ENCODE data around the gene PIPOX.

PIPOX gene

GRCh38 chr17:29074488-29074887, 31.5 kb downstream of the PIPOX start:
- Histone ChIP-seq H3K4me1 (ENCODE audit: insufficient read depth, low read length, severe bottlenecking) (no peaks in the 10 kb centered on the region), H3K27me3 (ENCODE audit: insufficient read depth, low read length) (no peaks in the 10 kb centered on the region), H2AFZ (ENCODE audit: low read length) (no peak overlapping the region), H3K27ac (ENCODE audit: low read depth, low read length, poor library complexity, severe bottlenecking) (no peak overlapping the region), H3K79me2 (ENCODE audit: insufficient read depth, low read length) (no peaks in the 10 kb centered on the region), H3K9ac (ENCODE audit: low read length) (no peak overlapping the region), H3K9me2 (ENCODE audit: low read depth, low read length) (no peaks in the 10 kb centered on the region), H3K4me2 (ENCODE audit: low read length) (no peak overlapping the region), H3K9me3 (ENCODE audit: low read length) (no peaks in the 10 kb centered on the region), H4K20me1 (ENCODE audit: insufficient read depth, low read length) (no peaks in the 10 kb centered on the region), H3K36me3 (ENCODE audit: insufficient read depth, low read length) (peaks cover 11% of the 10 kb centered on the region), H3F3A (ENCODE audit: insufficient read depth, low read length) (no peaks in the 10 kb centered on the region), H3K4me3 (ENCODE audit: low read depth, low read length, poor library complexity, severe bottlenecking) (no peak overlapping the region)
- no peak for TF ChIP-seq EZH2 (IDR thresholded peaks at IDR 0.05; ENCODE audit: borderline replicate concordance, low read length)
- TF ChIP-seq CTCF (IDR thresholded peaks at IDR 0.05; ENCODE audit: low read length) = no peak

GRCh38 chr17:29076087-29076486, 33.1 kb downstream of the PIPOX start:
- H3K27me3 ChIP-seq (ENCODE audit: insufficient read depth, low read length) = no peaks in the 10 kb centered on the region
- no peak for TF ChIP-seq CTCF (IDR thresholded peaks at IDR 0.05; ENCODE audit: low read length)
- TF ChIP-seq EZH2 (IDR thresholded peaks at IDR 0.05; ENCODE audit: borderline replicate concordance, low read length) = no peak

GRCh38 chr17:29076722-29077121, 33.8 kb downstream of the PIPOX start:
- Histone ChIP-seq H3K27me3 (ENCODE audit: insufficient read depth, low read length) (no peaks in the 10 kb centered on the region), H3K36me3 (ENCODE audit: insufficient read depth, low read length) (peaks cover 19% of the 10 kb centered on the region), H3F3A (ENCODE audit: insufficient read depth, low read length) (no peaks in the 10 kb centered on the region), H3K4me1 (ENCODE audit: insufficient read depth, low read length, severe bottlenecking) (no peaks in the 10 kb centered on the region), H2AFZ (ENCODE audit: low read length) (no peak overlapping the region), H3K9me2 (ENCODE audit: low read depth, low read length) (no peaks in the 10 kb centered on the region), H3K27ac (ENCODE audit: low read depth, low read length, poor library complexity, severe bottlenecking) (no peak overlapping the region), H3K4me3 (ENCODE audit: low read depth, low read length, poor library complexity, severe bottlenecking) (no peak overlapping the region), H4K20me1 (ENCODE audit: insufficient read depth, low read length) (no peaks in the 10 kb centered on the region), H3K4me2 (ENCODE audit: low read length) (no peak overlapping the region), H3K9me3 (ENCODE audit: low read length) (no peaks in the 10 kb centered on the region), H3K79me2 (ENCODE audit: insufficient read depth, low read length) (no peaks in the 10 kb centered on the region), H3K9ac (ENCODE audit: low read length) (no peak overlapping the region)
- TF ChIP-seq EZH2 (IDR thresholded peaks at IDR 0.05; ENCODE audit: borderline replicate concordance, low read length) = no peak
- no peak for TF ChIP-seq CTCF (IDR thresholded peaks at IDR 0.05; ENCODE audit: low read length)

More at GRCh38 chr17:29076087-29076486, 33.1 kb downstream of the PIPOX start:
- Histone ChIP-seq H3K36me3 (ENCODE audit: insufficient read depth, low read length) (peaks cover 17% of the 10 kb centered on the region), H3K27ac (ENCODE audit: low read depth, low read length, poor library complexity, severe bottlenecking) (no peak overlapping the region), H3K9me3 (ENCODE audit: low read length) (no peaks in the 10 kb centered on the region), H3K4me1 (ENCODE audit: insufficient read depth, low read length, severe bottlenecking) (no peaks in the 10 kb centered on the region), H3K79me2 (ENCODE audit: insufficient read depth, low read length) (no peaks in the 10 kb centered on the region), H4K20me1 (ENCODE audit: insufficient read depth, low read length) (no peaks in the 10 kb centered on the region), H3F3A (ENCODE audit: insufficient read depth, low read length) (no peaks in the 10 kb centered on the region), H3K9me2 (ENCODE audit: low read depth, low read length) (no peaks in the 10 kb centered on the region), H3K4me2 (ENCODE audit: low read length) (no peak overlapping the region), H3K9ac (ENCODE audit: low read length) (no peak overlapping the region), H2AFZ (ENCODE audit: low read length) (no peak overlapping the region), H3K4me3 (ENCODE audit: low read depth, low read length, poor library complexity, severe bottlenecking) (no peak overlapping the region)
